Endodermal cell (in vitro differentiated cells): Measurements from ENCODE around the gene SPIRE2. TPM values are rescaled to one million over a fixed set of nuclear protein-coding genes. Genes with fewer than 3 reads are reported as not detected.
"Not testable (repeated sequence)": the region's sequence is repeated elsewhere in the genome, so short reads cannot be mapped to it uniquely, and the experiment has no call there.

Experiments used
- DNase-seq: peaks from one replicate; pipeline ENCODE4 v3.0.0-alpha.2; 2017
- H3K27ac ChIP-seq: 2 replicates; pipeline ENCODE4 v1.5.1; 2013; ENCODE audit warnings: mild to moderate bottlenecking, low read depth, low read length, moderate library complexity
- H3K27me3 ChIP-seq: 2 replicates; pipeline ENCODE4 v1.6.1; 2013; ENCODE audit warnings: mild to moderate bottlenecking, low read length, moderate library complexity; ENCODE audit not compliant: insufficient read depth, control insufficient read depth, poor library complexity, severe bottlenecking
- H3K36me3 ChIP-seq: 2 replicates; pipeline ENCODE4 v1.7.0; 2013; ENCODE audit warnings: mild to moderate bottlenecking, low read length, moderate library complexity; ENCODE audit not compliant: control insufficient read depth, insufficient read depth
- H3K4me1 ChIP-seq: one replicate; pipeline ENCODE4 v1.7.0; 2013; ENCODE audit warnings: low read length; ENCODE audit not compliant: control insufficient read depth, insufficient read depth
- H3K4me3 ChIP-seq: 2 replicates; pipeline ENCODE4 v1.5.1; 2013; ENCODE audit warnings: mild to moderate bottlenecking, low read length, moderate library complexity
- H3K9ac ChIP-seq: 2 replicates; pipeline ENCODE4 v1.6.1; 2013; ENCODE audit warnings: mild to moderate bottlenecking, low read length, moderate library complexity; ENCODE audit not compliant: poor library complexity, severe bottlenecking; ENCODE audit errors: extremely low read depth
- H3K9me3 ChIP-seq: 2 replicates; pipeline ENCODE4 v1.6.1; 2013; ENCODE audit warnings: mild to moderate bottlenecking, low read length, moderate library complexity; ENCODE audit not compliant: control insufficient read depth
- H3K27ac Mint-ChIP-seq: 2 replicates; pipeline ENCODE4 v1.8.0; 2020; ENCODE audit warnings: mixed read lengths
- H3K27me3 Mint-ChIP-seq: 2 replicates; pipeline ENCODE4 v1.8.0; 2021; ENCODE audit warnings: mild to moderate bottlenecking, mixed read lengths; ENCODE audit not compliant: insufficient read depth
- H3K36me3 Mint-ChIP-seq: 2 replicates; pipeline ENCODE4 v1.8.0; 2020; ENCODE audit warnings: low read depth, mixed read lengths
- H3K4me1 Mint-ChIP-seq: 2 replicates; pipeline ENCODE4 v1.8.0; 2020; ENCODE audit warnings: mixed read lengths
- H3K4me3 Mint-ChIP-seq: 2 replicates; pipeline ENCODE4 v1.8.0; 2020; ENCODE audit warnings: mild to moderate bottlenecking, moderate library complexity, mixed read lengths
- H3K9me3 Mint-ChIP-seq: 2 replicates; pipeline ENCODE4 v1.8.0; 2020; ENCODE audit warnings: mild to moderate bottlenecking, mixed read lengths
- CTCF ChIP-seq: fragments of 200-600 bp; sonication (generic); conservative IDR thresholded peaks from 2 replicates; pipeline ENCODE4 v1.5.0; 2021; ENCODE audit warnings: antibody characterized with exemption, mild to moderate bottlenecking
- WGBS, 2 experiments: methylation state at CpG; one replicate each; pipeline versions ENCODE4 v1.1.5 to v1.1.7; 2013; ENCODE audit warnings: missing lambda C conversion rate in 2 of 2, mixed read lengths in 1 of 2; ENCODE audit not compliant: insufficient coverage in 1 of 2, insufficient read length in 1 of 2; 5-methylcytosine and 5-hydroxymethylcytosine counted together
- total RNA-seq, 2 donors: library from RNA; stranded (reverse); fragmentation: NEBNext Ultra II Directional in 1 of 2; extraction: Animal tissue kit (Norgen Biotek cat#: 25700) in 1 of 2; gene quantifications; 2 replicates in 1 of 2; 3 replicates in 1 of 2; pipeline ENCODE4 v1.2.1, GENCODE V29; 2021

Gene SPIRE2
- total RNA-seq, 2 donors from 2014 or later: 12.8 to 12.9 TPM

DNA sequence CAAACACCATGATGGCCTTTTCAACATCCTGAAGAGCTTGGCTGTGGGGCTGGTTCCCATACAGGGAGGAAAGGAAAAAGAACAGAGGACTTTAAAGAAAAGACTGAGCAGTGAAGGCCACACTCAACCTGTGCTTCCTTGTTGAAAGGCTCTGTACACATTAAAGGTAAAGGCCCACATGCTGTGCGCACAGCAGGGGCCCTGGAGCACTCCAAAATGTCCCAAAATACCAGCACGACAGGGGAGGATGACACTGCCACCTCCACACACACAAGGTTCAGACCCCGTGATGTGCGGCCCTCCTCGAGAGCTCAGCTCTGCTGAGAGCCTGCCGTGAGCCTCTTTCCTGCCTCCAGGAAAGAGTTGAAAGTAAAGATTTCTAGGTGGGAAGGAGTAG, 48.4 kb upstream of the SPIRE2 start:
- no peak overlapping the region for H3K27ac ChIP-seq
- WGBS, 2 experiments: 76 to 81% methylated on average over 2 to 6 of the region's 6 CpGs
- Mint-ChIP-seq H3K9me3 (no peaks in the 10 kb centered on the region), H3K27me3 (no peaks in the 10 kb centered on the region), H3K36me3 (peaks cover 67% of the 10 kb centered on the region), H3K4me1 (peaks cover 9% of the 10 kb centered on the region), H3K4me3 (no peak overlapping the region), H3K27ac (peak overlapping the region; percentile 70)
- no peaks in the 10 kb centered on the region for H3K27me3 ChIP-seq
- DNase-seq: no peak
- no peaks in the 10 kb centered on the region for H3K4me1 ChIP-seq
- no peak for TF ChIP-seq CTCF
- H3K4me3 ChIP-seq: no peak overlapping the region
- no peaks in the 10 kb centered on the region for H3K9me3 ChIP-seq
- peaks cover 69% of the 10 kb centered on the region for H3K36me3 ChIP-seq
- no peak overlapping the region for H3K9ac ChIP-seq

DNA sequence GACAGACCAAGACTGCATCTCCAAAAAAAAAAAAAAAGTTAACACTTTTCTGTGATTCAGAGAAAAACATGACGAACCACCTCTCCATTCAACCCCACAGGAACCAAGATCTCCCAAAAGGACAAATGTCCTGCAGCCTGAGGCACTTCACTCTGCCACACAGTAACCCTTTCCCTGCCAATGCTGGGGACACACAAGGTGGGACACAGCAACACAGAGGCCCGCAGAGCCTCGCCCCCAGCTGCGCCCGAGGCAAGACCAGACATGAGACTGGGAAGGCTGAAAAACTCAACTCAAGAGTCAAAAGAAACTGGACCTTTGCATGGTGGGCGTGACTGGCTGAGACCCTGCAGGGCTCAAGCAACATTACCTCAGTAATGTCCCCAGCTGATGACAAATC, 45.8 kb upstream of the SPIRE2 start:
- no peak overlapping the region for H3K27ac Mint-ChIP-seq

GRCh38 chr16:89783952-89784351, 44.3 kb upstream of the SPIRE2 start:
- H3K27ac ChIP-seq, H3K4me3 Mint-ChIP-seq, H3K9me3 ChIP-seq, H3K27me3 Mint-ChIP-seq, H3K27me3 ChIP-seq, DNase-seq, H3K27ac Mint-ChIP-seq, H3K9ac ChIP-seq, H3K4me1 ChIP-seq, H3K4me3 ChIP-seq, H3K4me1 Mint-ChIP-seq, H3K9me3 Mint-ChIP-seq: not testable (repeated sequence)
- peaks cover 74% of the 10 kb centered on the region for H3K36me3 ChIP-seq
- 94 to 96% methylated on average over 6 of the region's 6 CpGs for WGBS, 2 experiments
- H3K36me3 Mint-ChIP-seq: peaks cover 75% of the 10 kb centered on the region

More for the DNA sequence above, 45.8 kb upstream of the SPIRE2 start:
- no peak overlapping the region for H3K9ac ChIP-seq
- Mint-ChIP-seq H3K36me3 (peaks cover 72% of the 10 kb centered on the region), H3K4me3 (no peak overlapping the region), H3K27me3 (no peaks in the 10 kb centered on the region), H3K9me3 (no peaks in the 10 kb centered on the region), H3K4me1 (peaks cover 9% of the 10 kb centered on the region)
- WGBS, 2 experiments: 91 to 94% methylated on average over 4 to 6 of the region's 6 CpGs
- H3K27ac ChIP-seq: no peak overlapping the region
- TF ChIP-seq CTCF: no peak
- no peak for DNase-seq
- H3K36me3 ChIP-seq: peaks cover 71% of the 10 kb centered on the region
- H3K9me3 ChIP-seq: no peaks in the 10 kb centered on the region
- no peaks in the 10 kb centered on the region for H3K4me1 ChIP-seq
- H3K27me3 ChIP-seq: no peaks in the 10 kb centered on the region
- no peak overlapping the region for H3K4me3 ChIP-seq

DNA sequence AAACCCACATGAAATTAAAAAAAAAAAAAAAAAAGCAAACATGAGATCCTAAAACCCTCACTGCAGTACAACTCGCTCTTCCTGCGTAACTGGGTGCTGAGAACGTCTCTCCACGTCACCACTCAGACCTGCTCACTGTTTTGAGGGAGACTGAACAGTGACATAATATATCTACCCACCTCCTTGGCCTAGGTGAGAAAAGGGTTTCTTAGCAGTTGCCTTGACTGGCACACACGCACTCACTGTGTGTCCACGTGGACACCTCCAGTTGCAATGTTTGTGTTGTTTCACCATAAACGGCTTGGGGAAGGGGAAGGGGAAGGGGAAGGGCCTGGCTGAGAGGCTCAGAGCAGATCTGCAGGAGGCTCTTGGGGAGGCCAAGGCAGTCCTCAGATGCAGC, 43.9 kb upstream of the SPIRE2 start:
- WGBS, 2 experiments: 87 to 96% methylated on average over 3 to 7 of the region's 7 CpGs
- H3K4me3 Mint-ChIP-seq: no peak overlapping the region
- peaks cover 72% of the 10 kb centered on the region for H3K36me3 ChIP-seq
- H3K9me3 ChIP-seq: no peaks in the 10 kb centered on the region
- H3K4me1 Mint-ChIP-seq: peaks cover 9% of the 10 kb centered on the region
- H3K9ac ChIP-seq: no peak overlapping the region
- no peak overlapping the region for H3K4me3 ChIP-seq
- no peak for TF ChIP-seq CTCF
- H3K27ac ChIP-seq: no peak overlapping the region
- H3K27me3 Mint-ChIP-seq: no peaks in the 10 kb centered on the region
- peak overlapping the region; percentile 26 for H3K27ac Mint-ChIP-seq
- H3K27me3 ChIP-seq: no peaks in the 10 kb centered on the region
- no peak for DNase-seq
- peaks cover 74% of the 10 kb centered on the region for H3K36me3 Mint-ChIP-seq
- no peaks in the 10 kb centered on the region for H3K4me1 ChIP-seq
- H3K9me3 Mint-ChIP-seq: no peaks in the 10 kb centered on the region
